Measurements from ENCODE around the gene GPC2. TPM values are rescaled to one million over a fixed set of nuclear protein-coding genes. Genes with fewer than 3 reads are reported as not detected.
"Not testable (repeated sequence)": the region's sequence is repeated elsewhere in the genome, so short reads cannot be mapped to it uniquely, and the experiment has no call there.

The GPC2 gene
- polyA plus RNA-seq, 2 of the 4 experiments (the other 2 are of a cell fraction) = 1.1 to 2.9 TPM

DNA sequence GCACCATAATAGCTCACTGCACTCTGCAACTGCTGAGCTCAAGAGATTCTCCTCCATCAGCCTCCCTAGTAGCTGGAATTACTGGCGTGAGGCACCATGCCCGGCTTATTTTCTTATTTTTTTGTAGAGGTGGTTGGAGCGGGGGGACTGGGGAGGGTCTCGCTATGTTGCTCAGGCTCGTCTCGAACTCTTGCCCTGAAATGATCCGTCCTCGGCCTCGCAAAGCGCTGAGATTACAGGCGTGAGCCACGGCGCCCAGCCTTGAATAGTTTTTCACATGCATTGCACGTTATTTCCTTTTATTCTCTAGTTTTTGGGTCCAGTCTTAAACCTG is 29.0 kb downstream of the GPC2 start:
- POLR2A ChIA-PET = interaction anchor here (0.6 to 3.1 kb wide), 13 partner anchors 9 to 229 kb away, joined by 3 to 16 read pairs (median 6); partner anchors contain the start of genes AP4M1, GPC2, MBLAC1 and MCM7
- FAIRE-seq (no peak), ATAC-seq (peak in 1 of 2 experiments; percentile 7; a peak in 1 of 6 replicates), DNase-seq (ENCODE audit: low read depth in 1 of 2, low spot score in 1 of 2) (no peak)
- WGBS (ENCODE audit: missing lambda C conversion rate) = 7% methylated on average over 14 of the region's 14 CpGs
- Histone ChIP-seq H3K4me3 (peak overlapping the region; percentile 38), H3K4me2 (peak overlapping the region; percentile 77), H3K4me1 (peaks cover 9% of the 10 kb centered on the region; the same call in 2 of the 3 replicates), H3K9me3 (no peaks in the 10 kb centered on the region), H3K27ac (peak overlapping the region; percentile 78 to 88)
- CTCF ChIA-PET = interaction anchor here (23.1 kb wide), 1 partner anchor 14 kb away, joined by 245 read pairs; no protein-coding TSS in a partner anchor
- TF ChIP-seq CHD4 (IDR thresholded peaks at IDR 0.05; ENCODE audit: borderline replicate concordance) = peak; percentile 36; the same call in 1 of the 2 replicates
- TF ChIP-seq EHF (CRISPR knock-in tag; IDR thresholded peaks at IDR 0.05) = peak; percentile 23; the same call in 1 of the 2 replicates
- no peak for TF ChIP-seq PHF8 (IDR thresholded peaks at IDR 0.05; ENCODE audit: borderline replicate concordance, low read depth)
- no peak for TF ChIP-seq FOSL2 (IDR thresholded peaks at IDR 0.05)
- no peak for TF ChIP-seq FOSL2 (CRISPR knock-in tag; IDR thresholded peaks at IDR 0.05)
- TF ChIP-seq, protein P1, sequence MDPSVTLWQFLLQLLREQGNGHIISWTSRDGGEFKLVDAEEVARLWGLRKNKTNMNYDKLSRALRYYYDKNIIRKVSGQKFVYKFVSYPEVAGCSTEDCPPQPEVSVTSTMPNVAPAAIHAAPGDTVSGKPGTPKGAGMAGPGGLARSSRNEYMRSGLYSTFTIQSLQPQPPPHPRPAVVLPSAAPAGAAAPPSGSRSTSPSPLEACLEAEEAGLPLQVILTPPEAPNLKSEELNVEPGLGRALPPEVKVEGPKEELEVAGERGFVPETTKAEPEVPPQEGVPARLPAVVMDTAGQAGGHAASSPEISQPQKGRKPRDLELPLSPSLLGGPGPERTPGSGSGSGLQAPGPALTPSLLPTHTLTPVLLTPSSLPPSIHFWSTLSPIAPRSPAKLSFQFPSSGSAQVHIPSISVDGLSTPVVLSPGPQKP (IDR thresholded peaks at IDR 0.05; ENCODE audit: low read depth, low read length) = no peak
- no peak for TF ChIP-seq SMC3 (IDR thresholded peaks at IDR 0.05)
- TF ChIP-seq HDAC2 (IDR thresholded peaks at IDR 0.05) = no peak
- TF ChIP-seq NPAS2 (CRISPR knock-in tag; IDR thresholded peaks at IDR 0.05; ENCODE audit: borderline replicate concordance) = no peak
- TF ChIP-seq CBX8 (IDR thresholded peaks at IDR 0.05) = no peak

DNA sequence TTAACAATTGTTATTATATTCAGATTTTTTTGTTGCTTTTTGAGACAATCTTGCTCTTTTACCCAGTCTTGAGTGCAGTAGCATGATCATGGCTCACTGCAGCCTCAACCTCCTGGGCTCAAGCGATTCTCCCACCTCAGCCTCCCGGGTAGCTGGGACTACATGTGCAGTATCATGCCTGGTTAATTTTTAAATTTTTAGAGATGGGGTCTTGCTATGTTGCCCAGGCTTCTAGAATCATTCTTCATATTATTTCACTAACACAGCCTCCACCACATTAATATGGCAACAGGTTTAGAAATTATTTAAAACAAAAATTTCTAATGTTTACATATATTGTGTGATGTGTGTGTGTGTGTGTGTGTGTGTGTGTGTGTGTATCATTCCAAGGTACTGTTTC is 29.9 kb downstream of the GPC2 start:
- WGBS (ENCODE audit: missing lambda C conversion rate) = 91% methylated on average over 2 of the region's 2 CpGs
- ATAC-seq (no peak), DNase-seq (ENCODE audit: low read depth in 1 of 2, low spot score in 1 of 2) (no peak), FAIRE-seq (no peak)
- ChIA-PET CTCF (interaction anchor here (1.4 to 23.1 kb wide), 3 partner anchors 12 to 91 kb away, joined by 3 to 245 read pairs (median 3); no protein-coding TSS in a partner anchor), POLR2A (interaction anchor here (3.1 kb wide), 1 partner anchor 14 kb away, joined by 16 read pairs; no protein-coding TSS in a partner anchor)
- Histone ChIP-seq H3K4me1 (peaks cover 9% of the 10 kb centered on the region; the same call in 1 of the 3 replicates), H3K9me3 (no peaks in the 10 kb centered on the region), H3K27ac (no peak overlapping the region), H3K4me3 (no peak overlapping the region), H3K4me2 (no peak overlapping the region)
- TF ChIP-seq ZSCAN20 (CRISPR knock-in tag; IDR thresholded peaks at IDR 0.05) = no peak
- no peak for TF ChIP-seq NPAS2 (CRISPR knock-in tag; IDR thresholded peaks at IDR 0.05; ENCODE audit: borderline replicate concordance)
- no peak for TF ChIP-seq JUNB (IDR thresholded peaks at IDR 0.05)
- TF ChIP-seq ZC3H11A (IDR thresholded peaks at IDR 0.05) = no peak
- no peak for TF ChIP-seq PHF8 (IDR thresholded peaks at IDR 0.05; ENCODE audit: borderline replicate concordance, low read depth)
- TF ChIP-seq, protein P2, sequence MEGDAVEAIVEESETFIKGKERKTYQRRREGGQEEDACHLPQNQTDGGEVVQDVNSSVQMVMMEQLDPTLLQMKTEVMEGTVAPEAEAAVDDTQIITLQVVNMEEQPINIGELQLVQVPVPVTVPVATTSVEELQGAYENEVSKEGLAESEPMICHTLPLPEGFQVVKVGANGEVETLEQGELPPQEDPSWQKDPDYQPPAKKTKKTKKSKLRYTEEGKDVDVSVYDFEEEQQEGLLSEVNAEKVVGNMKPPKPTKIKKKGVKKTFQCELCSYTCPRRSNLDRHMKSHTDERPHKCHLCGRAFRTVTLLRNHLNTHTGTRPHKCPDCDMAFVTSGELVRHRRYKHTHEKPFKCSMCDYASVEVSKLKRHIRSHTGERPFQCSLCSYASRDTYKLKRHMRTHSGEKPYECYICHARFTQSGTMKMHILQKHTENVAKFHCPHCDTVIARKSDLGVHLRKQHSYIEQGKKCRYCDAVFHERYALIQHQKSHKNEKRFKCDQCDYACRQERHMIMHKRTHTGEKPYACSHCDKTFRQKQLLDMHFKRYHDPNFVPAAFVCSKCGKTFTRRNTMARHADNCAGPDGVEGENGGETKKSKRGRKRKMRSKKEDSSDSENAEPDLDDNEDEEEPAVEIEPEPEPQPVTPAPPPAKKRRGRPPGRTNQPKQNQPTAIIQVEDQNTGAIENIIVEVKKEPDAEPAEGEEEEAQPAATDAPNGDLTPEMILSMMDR (IDR thresholded peaks at IDR 0.05) = no peak
- TF ChIP-seq, protein P3, sequence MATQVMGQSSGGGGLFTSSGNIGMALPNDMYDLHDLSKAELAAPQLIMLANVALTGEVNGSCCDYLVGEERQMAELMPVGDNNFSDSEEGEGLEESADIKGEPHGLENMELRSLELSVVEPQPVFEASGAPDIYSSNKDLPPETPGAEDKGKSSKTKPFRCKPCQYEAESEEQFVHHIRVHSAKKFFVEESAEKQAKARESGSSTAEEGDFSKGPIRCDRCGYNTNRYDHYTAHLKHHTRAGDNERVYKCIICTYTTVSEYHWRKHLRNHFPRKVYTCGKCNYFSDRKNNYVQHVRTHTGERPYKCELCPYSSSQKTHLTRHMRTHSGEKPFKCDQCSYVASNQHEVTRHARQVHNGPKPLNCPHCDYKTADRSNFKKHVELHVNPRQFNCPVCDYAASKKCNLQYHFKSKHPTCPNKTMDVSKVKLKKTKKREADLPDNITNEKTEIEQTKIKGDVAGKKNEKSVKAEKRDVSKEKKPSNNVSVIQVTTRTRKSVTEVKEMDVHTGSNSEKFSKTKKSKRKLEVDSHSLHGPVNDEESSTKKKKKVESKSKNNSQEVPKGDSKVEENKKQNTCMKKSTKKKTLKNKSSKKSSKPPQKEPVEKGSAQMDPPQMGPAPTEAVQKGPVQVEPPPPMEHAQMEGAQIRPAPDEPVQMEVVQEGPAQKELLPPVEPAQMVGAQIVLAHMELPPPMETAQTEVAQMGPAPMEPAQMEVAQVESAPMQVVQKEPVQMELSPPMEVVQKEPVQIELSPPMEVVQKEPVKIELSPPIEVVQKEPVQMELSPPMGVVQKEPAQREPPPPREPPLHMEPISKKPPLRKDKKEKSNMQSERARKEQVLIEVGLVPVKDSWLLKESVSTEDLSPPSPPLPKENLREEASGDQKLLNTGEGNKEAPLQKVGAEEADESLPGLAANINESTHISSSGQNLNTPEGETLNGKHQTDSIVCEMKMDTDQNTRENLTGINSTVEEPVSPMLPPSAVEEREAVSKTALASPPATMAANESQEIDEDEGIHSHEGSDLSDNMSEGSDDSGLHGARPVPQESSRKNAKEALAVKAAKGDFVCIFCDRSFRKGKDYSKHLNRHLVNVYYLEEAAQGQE (IDR thresholded peaks at IDR 0.05) = no peak
- TF ChIP-seq, protein P4, sequence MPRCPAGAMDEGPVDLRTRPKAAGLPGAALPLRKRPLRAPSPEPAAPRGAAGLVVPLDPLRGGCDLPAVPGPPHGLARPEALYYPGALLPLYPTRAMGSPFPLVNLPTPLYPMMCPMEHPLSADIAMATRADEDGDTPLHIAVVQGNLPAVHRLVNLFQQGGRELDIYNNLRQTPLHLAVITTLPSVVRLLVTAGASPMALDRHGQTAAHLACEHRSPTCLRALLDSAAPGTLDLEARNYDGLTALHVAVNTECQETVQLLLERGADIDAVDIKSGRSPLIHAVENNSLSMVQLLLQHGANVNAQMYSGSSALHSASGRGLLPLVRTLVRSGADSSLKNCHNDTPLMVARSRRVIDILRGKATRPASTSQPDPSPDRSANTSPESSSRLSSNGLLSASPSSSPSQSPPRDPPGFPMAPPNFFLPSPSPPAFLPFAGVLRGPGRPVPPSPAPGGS (IDR thresholded peaks at IDR 0.05) = no peak
- no peak for TF ChIP-seq POLR2A (IDR thresholded peaks at IDR 0.05; ENCODE audit: low read length)

DNA sequence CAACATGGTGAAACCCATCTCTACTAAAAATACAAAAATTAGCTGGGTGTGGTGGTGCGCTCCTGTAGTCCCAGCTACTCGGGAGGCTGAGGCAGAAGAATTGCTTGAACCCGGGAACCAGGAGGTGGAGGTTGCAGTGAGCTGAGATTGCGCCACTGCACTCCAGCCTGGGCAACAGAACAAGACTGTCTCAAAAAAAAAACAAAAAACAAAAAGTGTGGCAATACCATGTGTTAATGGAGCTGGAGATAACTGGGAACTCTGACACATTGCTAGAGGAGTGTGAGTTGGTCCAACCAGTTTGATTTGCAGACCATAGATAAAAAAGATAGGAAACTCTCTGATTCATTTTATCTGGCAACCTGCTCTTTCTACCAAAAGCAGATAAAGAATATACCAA is 30.8 kb downstream of the GPC2 start:
- DNase-seq (ENCODE audit: low read depth in 1 of 2, low spot score in 1 of 2); H3K27ac ChIP-seq; H3K4me2 ChIP-seq; H3K4me1 ChIP-seq; H3K9me3 ChIP-seq; H3K4me3 ChIP-seq; FAIRE-seq; ATAC-seq: not testable (repeated sequence)
- CTCF ChIA-PET = interaction anchor here (0.6 to 23.1 kb wide), 4 partner anchors 12 to 92 kb away, joined by 3 to 245 read pairs (median 3); no protein-coding TSS in a partner anchor
- POLR2A ChIA-PET = interaction anchor here (0.6 kb wide), 1 partner anchor 1745 kb away, joined by 3 read pairs; no protein-coding TSS in a partner anchor
- 86% methylated on average over 4 of the region's 4 CpGs for WGBS (ENCODE audit: missing lambda C conversion rate)
